GM12878 (cell line): ENCODE results near the gene NTF4.
"Not testable (repeated sequence)": the region's sequence is repeated elsewhere in the genome, so short reads cannot be mapped to it uniquely, and the experiment has no call there.

Experiments
- BCL11A ChIP-seq: IDR thresholded peaks from 2 replicates; pipeline ENCODE4 v1.6.1; 2011; ENCODE audit warnings: low read depth, low read length
- EZH2 ChIP-seq: IDR thresholded peaks from 2 replicates; pipeline ENCODE4 v1.6.1; 2012; ENCODE audit warnings: low read depth, mild to moderate bottlenecking, control low read depth, inconsistent platforms, low read length, borderline replicate concordance; ENCODE audit not compliant: control insufficient read depth
- GABPA ChIP-seq: IDR thresholded peaks from 2 replicates; pipeline ENCODE4 v1.6.1; 2014; ENCODE audit warnings: antibody characterized with exemption, low read depth, mild to moderate bottlenecking, inconsistent platforms
- POLR2A ChIP-seq: IDR thresholded peaks from 2 replicates; pipeline ENCODE4 v1.6.1; 2011; ENCODE audit warnings: low read depth, mild to moderate bottlenecking, low read length
- POLR2AphosphoS5 ChIP-seq: IDR thresholded peaks from 2 replicates; pipeline ENCODE4 v1.6.1; 2011; ENCODE audit warnings: mild to moderate bottlenecking, low read length, inconsistent platforms
- RFX5 ChIP-seq: IDR thresholded peaks from 2 replicates; pipeline ENCODE4 v1.6.1; 2011; ENCODE audit warnings: low read depth, low read length, improper control_type of control experiment
- SMC3 ChIP-seq: IDR thresholded peaks from 2 replicates; pipeline ENCODE4 v1.6.1; 2011; ENCODE audit warnings: low read length, improper control_type of control experiment, borderline replicate concordance
- SP1 ChIP-seq: IDR thresholded peaks from one replicate; pipeline ENCODE4 v1.6.1; 2011; ENCODE audit warnings: low read depth, low read length
- ZZZ3 ChIP-seq: IDR thresholded peaks from 2 replicates; pipeline ENCODE4 v1.6.1; 2011; ENCODE audit warnings: low read depth; ENCODE audit not compliant: control insufficient read depth, insufficient read length
- TF ChIP-seq, protein P1 (sequence below), 3 experiments: IDR thresholded peaks in 2 of 3; conservative IDR thresholded peaks in 1 of 3; 2 replicates each; pipeline ENCODE4 v1.5.1; 2011; ENCODE audit warnings: low read depth in 3 of 3, low read length in 3 of 3, mild to moderate bottlenecking in 3 of 3, control low read depth in 2 of 3, moderate library complexity in 2 of 3, inconsistent platforms in 1 of 3, mixed read lengths in 1 of 3; ENCODE audit not compliant: control insufficient read depth in 2 of 3, insufficient read depth in 1 of 3; ENCODE audit errors: extremely low read depth in 1 of 3
- TF ChIP-seq, protein P2 (sequence below): IDR thresholded peaks from 2 replicates; pipeline ENCODE4 v1.6.1; 2011; ENCODE audit warnings: low read depth, low read length, improper control_type of control experiment, borderline replicate concordance

DNA sequence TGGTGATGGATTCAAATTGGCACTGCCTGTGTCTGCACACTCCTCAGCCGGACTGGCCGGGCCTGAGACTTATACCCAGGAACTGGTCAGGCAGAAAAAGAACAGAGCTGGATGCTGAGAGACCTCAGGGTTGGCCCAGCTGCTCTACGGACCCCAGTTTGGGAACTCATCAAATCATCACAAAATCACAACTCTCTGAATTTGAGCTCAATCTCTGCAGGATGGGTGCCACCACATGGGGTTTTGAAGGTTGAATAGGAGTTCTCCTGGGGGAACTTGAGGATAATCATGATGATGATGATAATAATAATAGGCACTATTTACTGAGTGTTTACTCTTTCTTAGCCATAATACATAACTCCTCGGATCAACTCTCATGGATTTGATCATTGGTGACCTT is 22.0 kb downstream of the NTF4 start:
- TF ChIP-seq BCL11A, POLR2AphosphoS5, EZH2, GABPA, SP1, POLR2A, ZZZ3, SMC3, RFX5: not testable (repeated sequence)
- TF ChIP-seq, protein P1, sequence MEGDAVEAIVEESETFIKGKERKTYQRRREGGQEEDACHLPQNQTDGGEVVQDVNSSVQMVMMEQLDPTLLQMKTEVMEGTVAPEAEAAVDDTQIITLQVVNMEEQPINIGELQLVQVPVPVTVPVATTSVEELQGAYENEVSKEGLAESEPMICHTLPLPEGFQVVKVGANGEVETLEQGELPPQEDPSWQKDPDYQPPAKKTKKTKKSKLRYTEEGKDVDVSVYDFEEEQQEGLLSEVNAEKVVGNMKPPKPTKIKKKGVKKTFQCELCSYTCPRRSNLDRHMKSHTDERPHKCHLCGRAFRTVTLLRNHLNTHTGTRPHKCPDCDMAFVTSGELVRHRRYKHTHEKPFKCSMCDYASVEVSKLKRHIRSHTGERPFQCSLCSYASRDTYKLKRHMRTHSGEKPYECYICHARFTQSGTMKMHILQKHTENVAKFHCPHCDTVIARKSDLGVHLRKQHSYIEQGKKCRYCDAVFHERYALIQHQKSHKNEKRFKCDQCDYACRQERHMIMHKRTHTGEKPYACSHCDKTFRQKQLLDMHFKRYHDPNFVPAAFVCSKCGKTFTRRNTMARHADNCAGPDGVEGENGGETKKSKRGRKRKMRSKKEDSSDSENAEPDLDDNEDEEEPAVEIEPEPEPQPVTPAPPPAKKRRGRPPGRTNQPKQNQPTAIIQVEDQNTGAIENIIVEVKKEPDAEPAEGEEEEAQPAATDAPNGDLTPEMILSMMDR (IDR thresholded peaks at IDR 0.05 in 2 of 3, conservative IDR thresholded peaks at IDR 0.05 in 1 of 3; ENCODE audit: control insufficient read depth in 2 of 3, extremely low read depth in 1 of 3, insufficient read depth in 1 of 3, low read depth in 3 of 3, low read length in 3 of 3), result not testable (repeated sequence)
- TF ChIP-seq, protein P2, sequence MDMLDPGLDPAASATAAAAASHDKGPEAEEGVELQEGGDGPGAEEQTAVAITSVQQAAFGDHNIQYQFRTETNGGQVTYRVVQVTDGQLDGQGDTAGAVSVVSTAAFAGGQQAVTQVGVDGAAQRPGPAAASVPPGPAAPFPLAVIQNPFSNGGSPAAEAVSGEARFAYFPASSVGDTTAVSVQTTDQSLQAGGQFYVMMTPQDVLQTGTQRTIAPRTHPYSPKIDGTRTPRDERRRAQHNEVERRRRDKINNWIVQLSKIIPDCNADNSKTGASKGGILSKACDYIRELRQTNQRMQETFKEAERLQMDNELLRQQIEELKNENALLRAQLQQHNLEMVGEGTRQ, result not testable (repeated sequence)
